ENCODE measurements around the gene ALDH1A3.

Gene ALDH1A3

DNA sequence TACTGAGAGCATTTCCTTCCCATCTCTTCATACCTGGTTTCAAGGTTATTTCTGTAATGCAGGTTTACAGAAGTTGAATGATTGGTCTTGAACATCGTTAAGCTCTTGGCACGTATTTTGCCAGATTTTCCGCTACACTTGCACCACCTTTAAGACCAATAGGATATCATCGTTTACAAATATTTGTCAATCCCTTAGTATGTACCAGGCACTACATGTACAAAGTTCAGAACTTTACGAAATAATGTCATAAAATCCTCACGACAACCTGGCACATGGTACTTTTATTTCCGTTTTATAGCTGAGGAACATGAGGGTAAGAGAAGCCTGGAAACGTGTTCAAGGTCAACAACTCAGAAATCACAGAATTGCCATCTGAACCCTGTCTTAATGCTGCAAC is 45.8 kb downstream of the ALDH1A3 start:
- DNase-seq (ENCODE audit: low read depth in 2 of 2) = no peak

GRCh38 chr15:100926258-100926657 is 46.6 kb downstream of the ALDH1A3 start:
- no peak for DNase-seq (ENCODE audit: low read depth in 2 of 2)

- no peak for DNase-seq (ENCODE audit: low read depth in 2 of 2)
Observed at GRCh38 chr15:100926971-100927756, 47.5 kb downstream of the ALDH1A3 start.

DNA sequence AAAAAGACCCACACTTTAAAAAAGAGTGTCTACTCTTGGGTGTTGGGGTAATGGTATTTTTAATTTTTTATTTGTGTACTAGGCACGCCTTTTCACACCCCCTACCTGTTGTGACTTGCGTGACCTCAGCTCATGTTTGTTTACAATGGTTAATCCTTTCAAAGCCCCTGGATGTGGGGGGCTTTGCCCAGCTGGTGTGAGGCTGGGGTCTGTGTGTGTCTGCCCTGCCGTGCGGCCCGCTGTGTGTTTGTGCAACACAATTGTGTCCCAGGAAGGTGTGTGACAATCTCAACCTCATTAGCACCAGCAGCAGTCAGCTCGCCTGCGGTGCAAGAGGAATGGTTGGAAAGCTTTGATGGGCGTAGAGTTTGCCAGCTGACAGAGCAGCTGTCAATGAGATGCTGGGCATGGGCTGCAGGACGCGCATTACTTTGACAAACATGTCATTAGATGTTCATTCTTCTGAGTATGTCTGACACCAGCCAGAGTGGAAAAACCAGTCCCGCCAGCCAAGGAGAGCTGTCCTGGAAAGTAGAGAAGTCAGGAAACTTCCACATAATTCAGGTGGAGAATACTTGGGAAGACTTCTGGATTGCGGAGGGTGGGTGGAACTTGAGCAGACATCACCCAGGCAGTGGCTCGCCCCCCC is 49.1 kb downstream of the ALDH1A3 start:
- DNase-seq (ENCODE audit: low read depth in 2 of 2) = no peak

DNA sequence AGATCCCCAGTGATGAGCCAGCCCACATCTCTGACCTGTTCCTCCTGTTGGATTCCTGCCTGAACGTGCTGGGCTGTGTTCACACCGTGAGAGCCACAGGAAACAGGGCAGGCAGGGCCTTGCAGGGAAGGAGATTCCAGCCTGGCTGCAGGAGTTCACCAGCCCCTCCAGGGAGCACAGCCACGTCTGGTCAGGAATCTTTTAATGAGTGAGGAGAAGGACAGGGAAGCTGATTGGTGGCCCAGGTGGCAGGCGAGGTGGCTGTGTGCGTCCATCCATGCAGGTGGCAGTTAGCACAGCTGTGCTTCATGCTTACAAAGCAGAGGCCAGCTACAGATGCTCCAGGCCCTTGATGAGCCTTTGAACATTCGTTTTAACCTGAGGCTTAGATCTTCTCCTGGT is 50.0 kb downstream of the ALDH1A3 start:
- DNase-seq (ENCODE audit: low read depth in 2 of 2) = no peak

DNA sequence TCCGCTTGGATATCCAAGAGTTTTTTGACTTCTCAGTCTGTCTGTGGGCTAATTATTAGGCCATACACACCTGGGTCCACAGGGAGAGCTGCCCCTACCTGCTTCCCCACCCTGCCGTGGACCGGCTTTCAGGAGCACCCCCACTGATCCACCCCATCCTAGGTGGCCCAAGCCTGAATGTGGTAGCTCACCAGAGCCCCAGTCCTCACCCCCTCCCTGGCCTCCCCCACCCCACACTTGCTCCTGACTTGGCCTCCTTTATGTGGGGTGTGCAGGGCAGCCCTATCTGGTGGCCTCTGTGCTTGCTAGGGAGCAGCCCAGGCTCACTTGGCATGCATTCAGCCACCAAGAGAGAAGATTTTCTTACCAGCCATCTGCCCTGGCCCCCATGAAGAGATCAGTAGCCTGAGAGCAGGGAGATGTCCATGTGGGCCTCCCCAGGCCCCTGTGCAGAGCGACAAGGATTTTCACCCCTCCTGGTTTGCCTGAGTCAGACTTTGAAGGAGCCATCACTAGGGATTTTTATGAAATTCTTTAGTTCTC is 50.7 kb downstream of the ALDH1A3 start:
- DNase-seq (ENCODE audit: low read depth in 2 of 2) = no peak

DNA sequence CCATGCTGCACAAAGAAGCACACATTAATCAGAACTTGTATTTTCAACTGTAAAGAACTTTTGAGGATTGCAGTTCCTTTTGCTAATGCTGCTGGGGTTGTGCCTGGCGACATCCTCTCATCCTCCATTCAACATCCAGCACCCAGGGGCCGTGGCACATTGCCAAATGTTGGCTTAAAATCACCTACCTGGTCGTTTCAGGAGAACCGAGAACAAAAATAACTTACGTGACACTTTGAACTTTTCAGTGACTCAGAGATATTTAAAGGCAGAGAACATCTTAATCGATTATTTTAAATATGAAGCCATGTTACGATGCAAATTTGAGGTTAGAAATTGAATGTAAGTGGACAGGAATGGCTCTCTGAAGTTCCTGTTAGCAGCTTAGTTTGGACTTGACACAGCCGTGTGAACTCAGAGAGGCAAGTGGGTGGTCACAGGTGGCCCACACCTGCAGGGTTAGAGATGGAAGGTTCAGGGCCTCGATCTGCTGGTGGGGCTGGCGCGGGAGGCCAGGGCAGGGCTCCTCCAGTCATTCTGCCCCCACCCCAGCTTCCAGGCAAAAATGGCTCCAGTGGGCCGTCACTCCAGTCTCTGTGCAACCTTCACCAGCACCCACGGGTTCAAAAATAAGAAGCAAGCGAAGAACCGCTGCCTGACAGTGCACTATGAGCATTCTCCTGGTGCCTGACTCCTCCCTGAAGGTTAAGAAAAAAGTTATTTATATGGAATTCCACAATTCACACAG is 51.7 kb downstream of the ALDH1A3 start:
- DNase-seq (ENCODE audit: low read depth in 2 of 2) = no peak

- DNase-seq (ENCODE audit: low read depth in 2 of 2) = no peak
Observed at GRCh38 chr15:100932676-100933348, 53.2 kb downstream of the ALDH1A3 start.

DNA sequence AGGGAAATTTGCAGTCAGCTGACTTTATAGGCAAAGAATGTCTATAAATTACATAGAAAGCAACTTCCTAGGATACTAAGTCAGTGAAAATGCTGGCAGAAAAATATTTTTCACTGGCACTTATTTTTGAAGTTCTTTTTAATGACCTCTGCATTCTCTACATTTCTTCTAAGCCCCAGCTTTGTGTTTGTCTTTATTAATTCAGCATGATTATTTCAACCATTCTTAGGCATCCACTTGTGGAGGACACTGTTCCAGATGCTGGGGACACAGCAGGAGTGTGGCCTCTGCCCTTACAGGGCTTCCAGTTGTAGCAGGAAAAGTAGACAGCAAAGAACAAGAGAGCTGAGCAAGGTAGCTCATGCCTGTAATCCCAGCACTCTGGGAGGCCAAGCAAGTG is 54.5 kb downstream of the ALDH1A3 start:
- no peak for DNase-seq (ENCODE audit: low read depth in 2 of 2)

GRCh38 chr15:100934726-100935125 is 55.1 kb downstream of the ALDH1A3 start:
- no peak for DNase-seq (ENCODE audit: low read depth in 2 of 2)

GRCh38 chr15:100937171-100937570 is 57.5 kb downstream of the ALDH1A3 start:
- no peak for DNase-seq (ENCODE audit: low read depth in 2 of 2)

GRCh38 chr15:100939791-100940190 is 60.2 kb downstream of the ALDH1A3 start:
- no peak for DNase-seq (ENCODE audit: low read depth in 2 of 2)

- DNase-seq (ENCODE audit: low read depth in 2 of 2) = no peak
Observed at GRCh38 chr15:100940767-100941379, 61.2 kb downstream of the ALDH1A3 start.

DNA sequence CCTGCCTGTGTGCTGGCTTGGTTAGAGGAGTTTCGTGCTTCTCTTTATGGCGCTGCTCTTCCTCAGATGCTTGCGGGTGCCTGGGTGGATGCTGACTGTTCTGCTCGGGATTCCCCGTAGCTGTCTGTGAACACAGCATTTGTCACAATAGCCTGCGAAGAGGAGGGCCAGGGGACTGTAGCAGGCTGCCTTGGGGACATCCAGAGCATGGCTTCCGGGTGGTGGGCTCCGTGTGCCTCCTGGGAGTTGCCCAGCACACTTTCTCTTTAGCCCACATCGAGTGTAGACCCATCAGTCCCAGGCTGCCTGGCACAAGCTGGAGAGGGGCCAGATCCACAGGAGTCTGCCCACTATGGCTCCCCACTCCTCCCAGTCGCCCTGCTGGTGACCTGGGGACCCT is 61.9 kb downstream of the ALDH1A3 start:
- no peak for DNase-seq (ENCODE audit: low read depth in 2 of 2)

GRCh38 chr15:100942656-100943425 is 63.2 kb downstream of the ALDH1A3 start:
- DNase-seq (ENCODE audit: low read depth in 2 of 2) = no peak

GRCh38 chr15:100944244-100944895 is 64.7 kb downstream of the ALDH1A3 start:
- DNase-seq (ENCODE audit: low read depth in 2 of 2) = no peak

DNA sequence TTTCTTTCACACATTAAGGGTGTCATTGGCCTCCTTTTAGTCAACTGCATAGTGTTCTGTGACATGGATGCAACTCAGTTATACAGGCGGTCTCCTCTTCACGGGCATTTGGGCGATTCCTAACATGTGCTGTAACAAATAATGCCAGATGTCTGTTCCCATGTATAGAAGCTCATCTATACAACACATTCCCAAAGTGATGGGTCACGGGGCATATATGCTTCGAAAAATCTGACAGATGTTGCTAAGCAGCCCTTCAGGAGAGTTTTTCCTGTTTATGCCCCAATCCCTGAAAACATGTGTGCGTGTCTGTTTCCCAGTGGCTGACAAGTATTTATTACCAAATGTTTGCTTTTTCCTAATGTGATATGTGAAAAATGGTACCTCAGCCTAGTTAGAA is 65.4 kb downstream of the ALDH1A3 start:
- DNase-seq (ENCODE audit: low read depth in 2 of 2) = no peak

DNA sequence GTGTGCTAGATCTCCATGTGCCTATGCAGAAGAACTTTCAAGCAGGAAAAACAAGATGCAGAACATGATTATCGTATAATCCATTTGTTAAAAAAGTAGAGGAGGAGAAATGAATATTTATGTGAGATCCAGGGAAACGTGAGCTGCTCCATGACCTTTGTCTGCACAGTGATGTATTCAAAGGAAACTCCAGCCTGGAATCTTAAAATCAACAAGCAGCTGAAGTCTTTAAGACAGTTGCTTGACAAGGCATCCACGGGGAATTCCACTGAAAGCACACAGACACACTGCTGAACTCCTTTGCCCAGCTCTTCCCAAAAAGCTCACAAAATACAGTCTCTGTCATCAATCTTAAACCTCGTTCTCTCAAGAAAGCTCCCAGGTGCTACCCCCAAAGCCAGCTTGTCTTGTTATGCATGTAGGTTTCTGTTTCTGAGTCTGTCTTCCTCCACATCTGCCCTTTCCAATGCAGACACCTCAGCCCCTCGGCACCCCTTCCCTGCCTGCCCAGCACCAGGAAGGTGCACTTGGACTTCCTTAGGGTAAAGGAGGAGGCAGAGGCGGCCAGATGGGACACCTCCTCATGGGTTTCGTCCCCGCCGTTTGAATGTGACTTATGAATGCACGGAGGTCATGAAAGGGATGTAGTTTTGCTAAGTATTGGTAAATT is 68.3 kb downstream of the ALDH1A3 start:
- DNase-seq (ENCODE audit: low read depth in 2 of 2) = no peak

GRCh38 chr15:100948430-100948762 is 68.8 kb downstream of the ALDH1A3 start:
- DNase-seq (ENCODE audit: low read depth in 2 of 2) = no peak

- no peak for DNase-seq (ENCODE audit: low read depth in 2 of 2)
Observed at GRCh38 chr15:100949691-100950090, 70.1 kb downstream of the ALDH1A3 start.
